ENCODE results near the gene OPN3. TPM values are rescaled to one million over a fixed set of nuclear protein-coding genes. Genes with fewer than 3 reads are reported as not detected.

Gene OPN3
- total and polyA plus RNA-seq, 9 of the 15 experiments (the other 6 are each of a cell fraction or from before 2014, with no cell fraction given): 4.2 to 34.6 (median 17.0) TPM

DNA sequence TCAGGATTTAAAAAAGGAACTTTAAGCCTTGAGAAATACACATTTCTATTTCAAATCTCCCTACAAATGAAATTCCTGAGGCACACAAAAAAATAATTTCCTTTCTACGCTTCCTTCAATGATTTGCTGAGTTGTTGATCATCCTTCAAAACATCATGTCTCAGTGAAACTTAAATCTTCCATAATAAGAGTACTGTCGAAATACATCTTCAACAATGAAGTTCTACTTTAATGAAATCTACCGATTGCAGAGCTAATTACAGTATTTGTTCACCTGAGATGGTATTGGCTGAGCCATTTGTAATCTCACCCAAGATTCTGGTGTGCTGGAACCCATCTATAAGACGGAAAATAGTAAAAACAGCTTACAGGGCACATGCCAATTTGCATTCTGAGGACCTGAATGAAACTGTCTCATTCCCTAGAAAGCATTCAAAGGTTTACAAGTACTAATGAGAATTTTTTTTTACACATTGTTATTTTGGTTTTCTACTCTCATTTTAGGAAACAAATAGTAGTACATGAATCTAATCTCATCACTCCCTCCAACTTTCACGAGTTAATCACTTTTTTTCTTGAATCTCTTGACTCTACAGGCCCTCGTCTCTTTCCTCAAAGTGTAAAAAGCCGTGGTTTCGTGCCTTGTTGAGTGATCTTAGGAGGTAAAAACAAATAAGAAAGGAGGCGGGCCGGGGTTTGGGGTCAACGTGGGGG is 1.1 kb downstream of the OPN3 start:
- H3K9ac ChIP-seq (ENCODE audit: insufficient read depth in 1 of 2, low read depth in 2 of 2, low read length in 2 of 2): peak overlapping the region; percentile 84 to 100
- in situ Hi-C loops (cut with MboI): no loop called here
- peaks cover 3% of the 10 kb centered on the region; the same call in 1 of the 2 replicates for H4K20me1 ChIP-seq (replicated peaks; ENCODE audit: control insufficient read depth, insufficient read depth, low read length)
- under 1% methylated on average over 10 of the region's 11 CpGs for WGBS (ENCODE audit: insufficient coverage, low coverage, missing lambda C conversion rate)
- peaks cover 60% of the 10 kb centered on the region for H3K79me2 ChIP-seq (ENCODE audit: control insufficient read depth, insufficient read depth, low read length)
- peak overlapping the region; percentile 64 for H2AFZ ChIP-seq (ENCODE audit: low read depth, low read length)
- intact Hi-C loops (cut with micrococcal nuclease): loop anchor here (5.0 kb wide), 1 partner anchor 78 kb away; no protein-coding TSS in a partner anchor
- H3K4me1 ChIP-seq (replicated peaks in 1 of 2; ENCODE audit: control insufficient read depth in 2 of 2, insufficient read depth in 2 of 2, low read length in 2 of 2): peaks cover 7 to 9% of the 10 kb centered on the region in 2 experiments
- H3K4me2 ChIP-seq (ENCODE audit: insufficient read depth, low read length): peak overlapping the region; percentile 98
- H3K27ac ChIP-seq (ENCODE audit: extremely low read depth, low read depth, low read length): peak overlapping the region; percentile 93
- H3K4me3 ChIP-seq: peak overlapping the region; percentile 88
- no peak for FAIRE-seq
- BruUV-seq (replicated peaks): TSS peak; percentile 43
- POLR2A ChIA-PET: interaction anchor here (1.5 to 1.9 kb wide), 3 partner anchors 15 to 203 kb away, joined by 3 to 6 read pairs (median 6); no protein-coding TSS in a partner anchor
- H3K36me3 ChIP-seq (ENCODE audit: control insufficient read depth, insufficient read depth, low read length): peaks cover 38% of the 10 kb centered on the region
- H3K9me1 ChIP-seq (ENCODE audit: control insufficient read depth, insufficient read depth, low read length): no peaks in the 10 kb centered on the region
- peak in 1 of 4 experiments; percentile 30 for DNase-seq (ENCODE audit: extremely low read depth in 1 of 4, low spot score in 3 of 4)
- CTCF ChIA-PET (ENCODE audit: low intra/inter-chr PET ratio): interaction anchor here (0.7 kb wide), 1 partner anchor 197 kb away, joined by 3 read pairs; no protein-coding TSS in a partner anchor
- H3K27me3 ChIP-seq (ENCODE audit: control insufficient read depth in 2 of 2, insufficient read depth in 2 of 2, low read length in 2 of 2): no peaks in the 10 kb centered on the region
- ATAC-seq: 0 out of 3 replicates have a peak, but pooled peaks have one; percentile 2
- peaks cover 22% of the 10 kb centered on the region for H3K9me3 ChIP-seq (replicated peaks; ENCODE audit: control insufficient read depth, insufficient read depth, low read depth, low read length)
- TF ChIP-seq NCOR1 (IDR thresholded peaks at IDR 0.05) (peak; percentile 25; the same call in 1 of the 2 replicates), CBX5 (IDR thresholded peaks at IDR 0.05; ENCODE audit: borderline replicate concordance, low read depth) (no peak), ZKSCAN3 (CRISPR knock-in tag; IDR thresholded peaks at IDR 0.05) (no peak), SMC3 (conservative IDR thresholded peaks at IDR 0.05; ENCODE audit: insufficient read depth, low read depth, low read length) (no peak), EP400 (IDR thresholded peaks at IDR 0.05) (0 out of 2 replicates have a peak, but pooled peaks have one; percentile 31), AFF4 (CRISPR knock-in tag; IDR thresholded peaks at IDR 0.05) (peak; percentile 52; the same call in 1 of the 2 replicates), SIN3B (IDR thresholded peaks at IDR 0.05; ENCODE audit: low read depth) (0 out of 2 replicates have a peak, but pooled peaks have one; percentile 16), ASH1L (IDR thresholded peaks at IDR 0.05; ENCODE audit: borderline replicate concordance, low read depth, partially characterized antibody) (no peak), ZNF57 (CRISPR knock-in tag; IDR thresholded peaks at IDR 0.05) (no peak), ZBTB33 (CRISPR knock-in tag; IDR thresholded peaks at IDR 0.05) (no peak)
